HG03575 (cell line): ENCODE measurements around the gene BMAL2.

ENCODE experiments used
- ATAC-seq: cut with Tn5 transposase; IDR thresholded peaks from one replicate; pipeline ENCODE4 v1.9.1; 2021; ENCODE audit not compliant: unreplicated experiment, insufficient number of reproducible peaks, low FRiP score; ENCODE audit errors: extremely low read depth

BMAL2 gene

DNA sequence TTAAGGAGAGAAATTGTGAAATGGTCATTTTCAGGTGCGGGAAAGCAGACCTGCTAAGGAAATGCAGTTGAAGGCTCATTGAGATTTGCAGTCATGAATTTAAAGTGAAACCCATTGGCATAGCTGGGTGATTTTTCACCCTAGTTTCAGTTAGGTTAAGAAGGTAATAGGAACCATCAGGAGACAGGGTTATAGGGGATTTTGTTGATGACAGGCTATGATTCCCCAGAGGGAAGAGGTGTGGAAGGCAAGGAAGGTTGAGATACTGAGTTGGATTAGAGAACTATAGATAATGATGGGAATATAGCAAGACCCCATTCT, 22.7 kb upstream of the BMAL2 start:
- ATAC-seq = no peak

DNA sequence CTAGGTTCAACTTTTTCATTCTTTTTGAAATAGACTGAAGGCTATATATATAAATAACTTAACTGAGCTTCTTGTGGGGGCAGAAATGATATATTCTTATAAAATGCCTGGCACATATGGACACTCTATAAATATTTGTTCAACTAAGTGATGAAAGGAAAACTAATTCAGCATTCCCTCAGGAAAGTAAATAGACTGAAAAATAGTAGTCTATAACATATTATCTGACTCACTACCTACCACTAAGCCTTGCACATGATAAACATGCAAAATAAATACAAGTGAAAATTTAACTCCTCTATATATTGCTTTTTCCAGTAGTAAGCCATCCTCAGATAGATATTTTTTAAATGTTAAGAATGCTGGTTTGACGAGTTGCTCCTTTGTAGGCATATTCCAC, 15.7 kb upstream of the BMAL2 start:
- no peak for ATAC-seq

DNA sequence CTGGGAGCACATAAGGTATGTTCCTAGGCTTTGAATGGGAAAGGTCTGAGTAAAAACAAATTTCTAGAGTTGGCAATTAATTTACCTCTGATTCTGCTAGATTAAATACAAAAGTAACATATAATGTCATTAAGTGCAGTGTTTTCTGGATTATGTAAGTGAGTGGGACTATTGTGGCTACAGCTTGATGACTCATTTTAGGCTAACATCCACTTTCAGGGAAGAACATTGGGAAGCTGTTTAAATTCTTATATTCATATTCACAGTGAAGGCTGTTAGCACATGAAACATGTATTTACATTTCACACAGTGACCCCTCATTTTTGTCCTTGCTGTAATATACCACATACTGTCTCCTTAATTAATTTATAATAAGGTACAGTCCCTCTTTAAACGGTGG, 13.2 kb upstream of the BMAL2 start:
- no peak for ATAC-seq

DNA sequence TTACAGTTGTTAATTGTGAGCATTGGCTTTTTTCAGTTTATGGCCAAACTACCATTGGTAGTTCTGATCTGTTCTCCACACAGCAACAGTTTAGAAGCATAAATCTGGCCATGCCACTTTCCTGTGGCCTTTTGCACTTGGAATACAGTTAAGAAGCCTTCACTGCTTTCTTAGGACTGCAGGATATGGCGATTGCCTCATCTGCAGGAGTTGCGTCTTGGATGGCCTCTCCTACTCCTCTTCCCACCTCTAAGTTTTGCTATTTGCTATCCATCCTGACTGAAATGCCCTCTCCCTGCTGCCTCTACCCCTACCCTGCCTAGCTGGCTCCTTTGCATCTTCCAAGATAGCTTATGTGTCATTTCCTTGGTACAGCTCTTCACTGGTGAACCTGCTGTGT, 12.8 kb upstream of the BMAL2 start:
- no peak for ATAC-seq

DNA sequence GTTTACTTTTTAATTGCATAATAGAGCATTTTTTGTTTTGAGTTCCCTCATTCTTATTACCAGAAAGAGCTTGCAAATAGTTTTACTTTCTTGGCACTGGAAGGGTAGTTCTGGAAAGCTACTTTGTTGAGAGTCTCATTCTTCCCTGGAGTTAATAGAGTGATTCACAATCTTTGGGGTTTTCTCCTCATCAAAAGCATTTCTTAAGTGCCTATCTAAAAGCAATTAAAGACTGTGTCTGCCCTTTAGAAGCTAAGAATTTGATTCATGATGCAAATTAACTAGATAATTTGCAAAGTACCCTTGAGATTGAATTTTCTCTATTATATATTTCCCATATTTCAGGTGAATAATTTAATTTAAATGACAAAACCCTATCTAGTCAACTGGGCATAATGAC, 8.1 kb upstream of the BMAL2 start:
- no peak for ATAC-seq

DNA sequence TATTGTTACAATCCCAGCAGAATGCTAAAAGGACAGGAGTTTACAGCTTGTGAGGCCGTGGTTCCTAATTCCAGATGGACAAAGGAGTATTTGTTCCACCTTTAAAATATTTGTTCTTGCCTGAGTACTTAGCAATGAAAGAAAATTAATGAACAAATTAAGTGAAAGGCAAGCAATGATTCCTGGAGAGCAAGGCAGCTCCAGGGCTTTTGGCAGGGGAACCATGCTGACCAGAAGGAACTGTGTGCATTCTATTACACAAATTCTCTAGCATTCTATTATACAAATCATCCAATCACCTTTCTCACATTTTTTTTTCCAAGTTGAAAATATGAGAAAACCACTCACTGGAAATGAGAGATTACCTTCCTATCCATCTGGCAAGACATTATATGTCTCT, 1.8 kb upstream of the BMAL2 start:
- no peak for ATAC-seq

DNA sequence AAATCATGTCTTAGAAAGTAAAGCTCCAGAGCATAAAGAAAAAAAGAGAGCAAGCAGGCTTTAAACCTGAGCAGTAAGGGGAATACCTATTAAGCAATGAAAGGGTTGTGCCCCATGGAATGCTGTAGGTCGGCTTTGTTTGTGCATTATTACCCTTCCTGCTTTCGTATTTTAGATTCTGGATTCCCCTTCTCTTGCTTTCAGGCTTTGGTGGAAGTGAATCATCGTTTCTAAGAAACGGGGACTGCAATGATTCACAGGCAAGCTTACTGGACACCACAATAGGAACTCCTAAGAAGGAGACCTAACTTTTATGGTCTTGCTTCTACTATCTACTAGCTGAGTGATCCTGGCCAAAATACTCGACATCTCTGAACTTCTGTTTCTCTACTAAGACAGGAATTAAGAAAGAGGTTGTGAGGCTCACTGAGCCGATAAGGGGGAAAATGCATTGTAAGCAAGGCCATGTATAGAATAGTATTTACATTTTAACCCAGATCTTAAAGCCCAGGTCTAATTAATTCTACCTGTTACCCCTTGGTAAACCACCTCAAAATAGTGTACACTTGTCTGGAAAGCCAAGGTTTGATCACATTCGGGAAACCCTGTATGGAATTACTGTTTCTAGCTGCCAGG, 1.2 kb upstream of the BMAL2 start:
- ATAC-seq = no peak

DNA sequence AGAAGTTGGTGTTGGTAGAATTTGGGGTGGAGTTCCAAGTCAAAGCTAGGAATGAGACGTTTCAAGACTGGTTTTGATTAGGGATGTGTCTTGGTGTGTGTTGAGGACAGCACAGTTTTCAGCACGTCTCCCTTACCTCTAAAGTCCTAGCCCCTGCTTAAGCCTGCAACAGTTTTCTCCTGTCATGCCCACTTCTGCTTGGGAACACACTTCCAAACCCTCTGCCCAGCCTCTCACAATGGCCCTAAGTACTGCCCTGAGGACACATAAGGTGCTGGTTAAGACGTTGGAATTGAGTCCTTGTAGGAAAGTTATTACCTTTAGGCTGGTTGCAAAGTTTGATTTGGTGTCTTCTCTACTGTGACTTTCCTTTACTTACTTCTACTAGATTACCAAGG, 710 bp upstream of the BMAL2 start:
- no peak for ATAC-seq

DNA sequence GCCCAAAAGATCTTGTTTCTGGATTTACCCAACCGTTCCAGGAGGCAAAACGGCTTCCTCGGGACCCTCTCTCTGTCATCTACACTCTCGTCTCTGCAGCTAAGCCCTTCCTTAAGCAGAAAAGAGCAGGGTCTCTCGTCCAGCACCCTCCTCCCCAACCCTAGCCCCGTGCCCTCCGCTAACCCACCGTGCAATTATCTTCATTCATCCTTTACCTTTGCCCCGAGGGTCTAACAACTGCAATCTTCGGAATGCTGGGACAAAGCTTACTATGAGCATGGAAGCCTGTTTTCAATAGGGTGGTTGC, 276 bp upstream of the BMAL2 start:
- ATAC-seq = no peak

DNA sequence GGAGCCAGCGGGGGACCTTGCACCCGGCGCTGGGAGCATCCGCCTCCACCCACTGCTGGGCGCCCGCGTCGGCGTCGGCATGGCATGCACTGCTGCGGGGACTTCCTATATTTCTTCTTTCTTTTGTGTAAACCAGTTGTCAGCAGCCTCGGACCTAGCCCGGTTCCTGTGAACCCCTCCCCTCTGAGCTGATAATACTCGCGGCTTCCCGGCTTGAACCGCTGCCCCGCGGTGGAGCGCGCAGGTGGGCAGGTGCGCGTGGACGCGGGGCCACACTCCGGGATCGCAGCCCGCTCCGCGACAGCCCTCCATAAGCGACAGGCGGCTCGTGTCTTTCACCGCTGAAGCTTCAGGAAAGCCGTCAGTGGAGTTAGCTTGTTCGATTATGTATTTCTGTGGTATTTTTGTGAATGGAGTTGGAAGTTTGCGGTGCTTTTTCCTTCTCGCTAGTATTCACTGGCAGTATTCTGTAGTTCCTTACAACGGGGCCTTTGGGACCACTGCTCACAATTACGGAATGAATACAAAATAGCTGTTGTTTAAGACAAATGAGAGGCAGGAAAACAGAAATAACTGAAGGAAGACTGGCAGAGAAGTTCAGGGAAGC, 870 bp downstream of the BMAL2 start:
- ATAC-seq = no peak

DNA sequence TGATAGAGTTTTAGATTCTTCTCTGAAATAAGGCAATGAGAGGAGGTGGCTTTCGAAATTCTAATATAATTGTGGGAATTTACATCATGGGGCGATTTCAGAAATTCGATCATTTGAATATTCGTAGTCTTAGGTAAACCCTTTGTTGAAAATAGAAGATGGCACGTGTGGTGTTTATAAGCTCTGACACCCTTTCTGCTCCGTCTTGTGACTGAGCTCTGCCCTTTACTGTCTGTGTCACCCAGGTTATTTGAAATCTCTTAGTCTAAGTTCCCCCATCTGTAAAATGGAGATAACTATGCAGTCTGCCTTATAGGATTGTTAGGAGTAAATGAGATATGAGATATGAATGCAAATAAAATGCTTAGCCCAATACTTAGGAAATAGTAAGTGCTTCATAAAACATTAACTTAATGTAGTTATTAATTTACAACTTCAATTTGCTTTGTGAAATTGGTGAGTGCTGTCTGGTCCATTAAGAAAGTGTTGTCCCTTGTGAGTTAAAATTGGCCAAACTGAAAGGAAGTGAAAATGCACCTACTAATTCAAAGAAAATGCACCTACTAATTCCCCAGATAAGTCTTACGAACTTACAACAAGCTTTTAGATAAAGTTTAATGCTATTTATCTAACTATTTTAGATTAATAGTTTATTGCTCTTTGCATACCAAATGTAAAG, 1.5 kb downstream of the BMAL2 start:
- ATAC-seq = no peak

DNA sequence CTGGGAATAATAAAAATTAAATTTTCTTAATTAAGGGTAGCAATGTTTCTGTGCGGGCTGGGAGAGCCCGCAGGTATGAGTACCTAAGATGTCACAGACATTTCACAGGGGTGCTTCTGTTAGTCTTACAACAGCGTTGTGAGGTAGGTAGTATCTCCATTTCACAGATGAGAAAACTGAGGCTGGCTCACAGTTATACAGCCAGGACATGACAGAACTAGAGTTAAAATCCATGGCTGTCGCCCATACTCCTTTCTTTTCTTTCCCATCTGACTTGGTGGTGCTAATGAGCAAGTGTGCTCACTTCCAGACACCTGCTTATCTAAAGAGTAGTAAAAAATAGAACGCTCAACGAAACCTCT, 2.1 kb downstream of the BMAL2 start:
- no peak for ATAC-seq

DNA sequence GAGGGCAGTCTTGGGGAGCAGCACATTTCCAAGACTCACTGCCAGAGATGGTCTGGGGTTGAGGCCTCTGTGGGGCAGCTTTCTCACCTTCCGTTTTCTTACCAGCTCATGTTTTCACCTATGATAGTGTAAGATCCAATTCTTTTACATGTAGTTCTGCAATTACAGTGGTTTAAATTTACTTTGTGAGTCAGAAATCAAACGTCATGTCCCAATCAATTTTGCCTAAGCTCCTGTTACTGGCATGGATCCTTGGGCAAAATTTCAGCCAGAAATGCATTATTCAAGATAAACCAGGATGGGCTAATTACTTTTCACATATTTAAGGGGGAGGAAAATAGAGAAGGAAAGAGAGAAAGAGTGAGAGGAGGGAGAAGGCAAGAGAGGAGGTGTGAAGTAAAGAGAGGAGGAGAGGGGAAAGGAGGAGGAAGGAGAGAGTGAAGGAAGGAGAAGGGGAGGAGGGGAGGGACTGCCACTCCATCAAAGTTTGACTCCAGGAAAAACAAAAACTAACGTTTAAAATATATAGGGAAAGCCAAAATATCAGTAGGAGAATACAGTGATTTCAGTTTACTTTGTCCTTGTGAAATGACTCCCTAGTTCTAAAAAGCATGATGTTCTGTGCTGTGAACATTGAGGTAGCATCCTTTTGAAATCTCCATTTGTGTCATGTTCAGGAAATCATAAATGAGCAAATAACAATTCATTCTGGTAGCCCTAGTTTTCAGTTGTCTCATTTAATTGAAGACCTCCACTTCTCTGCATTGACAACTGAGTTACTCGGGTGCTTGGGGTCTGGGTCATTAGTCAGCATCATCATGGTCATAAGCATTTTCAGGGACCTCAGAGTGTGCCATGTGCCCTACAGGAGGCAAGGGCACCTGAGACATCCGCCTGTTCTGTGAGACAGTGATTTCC, 3.0 kb downstream of the BMAL2 start:
- ATAC-seq = no peak

DNA sequence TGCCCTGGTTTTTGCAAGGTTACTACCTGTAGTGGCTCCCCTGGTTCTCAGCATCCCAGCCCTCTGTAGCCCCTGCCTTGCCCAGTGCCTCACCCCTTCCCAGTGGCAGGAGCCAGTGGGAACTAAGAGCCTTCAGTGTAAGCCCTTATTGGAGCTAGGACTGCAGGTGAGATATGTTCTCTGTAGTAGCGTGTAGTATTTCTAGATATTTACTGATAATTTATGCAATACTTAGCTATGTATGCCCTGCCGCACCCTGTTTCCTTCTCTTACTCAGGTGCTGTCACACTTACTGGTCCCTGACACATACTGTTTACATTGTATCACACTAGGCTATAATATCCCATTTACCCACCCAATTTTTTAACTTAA, 3.6 kb downstream of the BMAL2 start:
- no peak for ATAC-seq

DNA sequence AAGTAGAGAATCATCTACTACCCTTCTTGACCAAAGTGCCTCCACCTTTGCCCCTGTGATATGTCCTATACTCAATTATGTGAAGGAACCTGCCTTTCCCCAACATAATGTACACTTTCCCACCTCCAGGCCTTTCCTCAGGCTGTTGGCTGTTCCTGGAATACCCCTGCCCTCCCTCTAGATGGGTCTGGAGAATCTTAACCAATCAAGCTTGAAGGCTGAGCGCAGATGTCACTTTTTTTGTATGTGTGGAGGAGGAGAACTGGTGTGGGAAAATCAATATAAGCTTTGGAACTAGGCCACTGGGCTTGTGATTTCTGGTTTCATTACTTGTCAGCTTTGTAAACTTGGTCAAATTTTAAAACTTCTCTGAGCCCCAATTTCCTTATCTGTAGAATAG, 4.7 kb downstream of the BMAL2 start:
- ATAC-seq = no peak

DNA sequence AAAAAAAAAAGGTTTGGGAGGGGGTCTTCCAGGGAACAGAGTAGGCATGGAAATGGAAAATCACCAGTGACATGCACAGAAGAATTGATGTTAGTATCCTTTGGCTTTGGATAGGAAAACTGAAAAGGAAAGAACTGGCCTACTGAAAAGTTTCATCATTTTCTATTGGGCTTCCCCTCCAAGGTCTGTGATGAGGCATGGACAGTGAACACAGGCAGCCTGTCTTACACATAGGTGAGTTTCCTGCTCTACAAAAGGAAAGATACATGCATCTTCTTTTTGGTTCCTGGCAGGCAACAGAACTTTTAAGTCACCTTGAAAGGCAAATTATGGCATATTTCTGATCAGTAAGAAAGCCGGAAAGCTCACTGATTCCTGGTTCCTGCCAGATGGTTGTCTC, 5.8 kb downstream of the BMAL2 start:
- ATAC-seq = no peak

DNA sequence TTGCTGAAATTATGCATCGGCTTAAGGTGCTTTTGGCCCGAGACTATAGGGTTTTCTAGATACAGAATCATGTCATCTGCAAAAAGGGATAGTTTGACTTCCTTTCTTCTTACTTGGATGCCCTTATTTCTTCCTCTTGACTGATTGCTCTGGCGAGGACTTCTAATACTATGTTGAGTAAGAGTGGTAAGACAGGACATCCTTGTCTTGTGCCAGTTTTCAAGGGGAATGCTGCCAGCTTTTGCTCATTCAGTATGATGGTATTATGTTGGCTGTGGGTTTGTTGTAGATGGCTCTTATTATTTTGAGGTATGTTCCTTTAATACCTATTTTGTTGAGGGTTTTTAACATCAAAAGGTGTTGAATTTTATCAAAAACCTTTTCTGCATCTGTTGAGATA, 8.3 kb downstream of the BMAL2 start:
- no peak for ATAC-seq

DNA sequence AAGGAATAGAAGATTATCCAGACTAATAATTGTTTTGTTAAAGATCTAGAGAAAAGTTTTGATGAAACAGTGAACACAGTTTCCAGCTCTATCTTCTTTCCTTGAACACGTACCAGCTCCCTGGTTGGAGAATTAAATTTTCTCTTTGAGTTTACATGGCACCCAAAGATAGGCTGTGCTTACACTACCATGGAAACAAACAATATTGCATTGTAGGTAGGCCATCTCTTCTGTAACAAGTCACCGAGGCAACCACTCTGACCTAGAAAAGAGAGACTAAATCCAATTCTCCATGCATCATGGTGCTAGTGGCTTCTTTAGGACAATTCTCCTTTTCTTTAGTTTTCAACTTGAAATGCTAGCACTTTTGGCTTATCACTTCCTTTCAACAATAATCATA, 9.9 kb downstream of the BMAL2 start:
- ATAC-seq = no peak

DNA sequence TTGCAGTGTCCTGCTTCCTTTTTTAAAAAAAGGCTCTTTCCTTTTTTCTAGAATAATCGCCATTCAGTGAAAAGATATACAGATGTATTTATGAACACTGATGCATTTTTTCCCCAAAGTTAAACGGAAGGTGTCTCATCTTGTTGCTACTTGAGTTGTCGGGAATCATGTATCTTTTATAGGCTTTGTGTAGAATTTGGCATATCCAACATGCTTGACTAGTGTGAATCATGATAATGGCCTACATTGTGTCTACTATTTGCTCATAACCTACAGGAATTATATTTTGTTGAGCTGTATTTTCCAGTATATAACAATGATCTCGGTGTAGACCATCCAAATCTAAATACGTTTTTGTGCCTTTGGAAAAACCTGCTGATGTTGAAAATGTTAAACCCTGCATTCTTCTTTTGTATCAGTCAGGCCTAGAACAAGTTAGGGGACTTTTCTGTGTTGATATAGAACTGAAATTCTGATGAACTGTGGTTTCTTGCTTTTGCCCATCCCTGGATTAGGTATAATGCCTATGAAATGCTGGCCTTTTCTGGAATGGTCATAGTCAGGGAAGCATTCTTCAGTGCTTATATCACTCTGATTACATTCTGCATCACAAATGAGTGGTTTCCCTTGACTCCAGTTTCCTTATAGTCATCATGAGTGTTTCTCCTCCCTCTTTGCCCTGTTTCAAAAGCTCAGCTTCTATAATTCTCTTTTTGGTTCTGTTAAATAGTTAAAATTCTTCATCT, 10.8 kb downstream of the BMAL2 start:
- ATAC-seq = no peak

DNA sequence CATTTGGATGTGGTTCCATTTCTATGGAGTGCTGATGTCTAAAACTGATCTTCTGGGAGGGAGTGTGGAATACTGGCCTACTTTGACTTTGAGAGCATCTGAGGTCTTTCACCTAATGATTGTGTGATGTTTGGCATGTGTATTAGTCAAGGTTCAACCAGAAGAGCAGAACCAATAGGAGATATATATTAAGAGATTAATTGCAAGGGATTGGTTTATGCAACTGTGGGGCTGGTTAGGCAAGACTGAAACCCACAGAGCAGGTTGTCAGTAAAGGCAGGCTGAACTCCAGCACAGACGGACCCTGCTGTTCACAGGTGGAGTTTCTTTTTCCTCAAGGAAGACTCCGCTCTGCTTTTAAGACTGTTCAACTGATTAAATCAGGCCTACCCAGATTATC, 11.6 kb downstream of the BMAL2 start:
- no peak for ATAC-seq
